ENCODE data around the gene DSG4.

GRCh38 chr18:31410716-31411483, 34.3 kb downstream of the DSG4 start:
- TF ChIP-seq SUZ12 (IDR thresholded peaks at IDR 0.05; ENCODE audit: extremely low read depth, insufficient read depth, insufficient read length) (no peak), YY1 (IDR thresholded peaks at IDR 0.05; ENCODE audit: insufficient read depth, insufficient read length) (no peak), ZNF274 (IDR thresholded peaks at IDR 0.05; ENCODE audit: low read depth, low read length) (no peak)
